LHCN-M2 (cell line): ENCODE results near the gene SNAPC2. TPM values are rescaled to one million over a fixed set of nuclear protein-coding genes. Genes with fewer than 3 reads are reported as not detected.

Experiments used
- DNase-seq: peaks from one replicate; pipeline ENCODE4 v3.0.0-alpha.2; 2012; ENCODE audit warnings: low read depth
- total RNA-seq: library from RNA; depleted of rRNA; stranded (reverse); fragments of >200 nt; gene quantifications from 2 replicates; pipeline ENCODE4 v1.2.3, GENCODE V29; 2014; rRNA removed

The SNAPC2 gene
- total RNA-seq, 1 experiment from 2014 or later: 25.5 TPM

- DNase-seq: no peak
Observed at GRCh38 chr19:7965921-7966665, 46.0 kb downstream of the SNAPC2 start.

DNA sequence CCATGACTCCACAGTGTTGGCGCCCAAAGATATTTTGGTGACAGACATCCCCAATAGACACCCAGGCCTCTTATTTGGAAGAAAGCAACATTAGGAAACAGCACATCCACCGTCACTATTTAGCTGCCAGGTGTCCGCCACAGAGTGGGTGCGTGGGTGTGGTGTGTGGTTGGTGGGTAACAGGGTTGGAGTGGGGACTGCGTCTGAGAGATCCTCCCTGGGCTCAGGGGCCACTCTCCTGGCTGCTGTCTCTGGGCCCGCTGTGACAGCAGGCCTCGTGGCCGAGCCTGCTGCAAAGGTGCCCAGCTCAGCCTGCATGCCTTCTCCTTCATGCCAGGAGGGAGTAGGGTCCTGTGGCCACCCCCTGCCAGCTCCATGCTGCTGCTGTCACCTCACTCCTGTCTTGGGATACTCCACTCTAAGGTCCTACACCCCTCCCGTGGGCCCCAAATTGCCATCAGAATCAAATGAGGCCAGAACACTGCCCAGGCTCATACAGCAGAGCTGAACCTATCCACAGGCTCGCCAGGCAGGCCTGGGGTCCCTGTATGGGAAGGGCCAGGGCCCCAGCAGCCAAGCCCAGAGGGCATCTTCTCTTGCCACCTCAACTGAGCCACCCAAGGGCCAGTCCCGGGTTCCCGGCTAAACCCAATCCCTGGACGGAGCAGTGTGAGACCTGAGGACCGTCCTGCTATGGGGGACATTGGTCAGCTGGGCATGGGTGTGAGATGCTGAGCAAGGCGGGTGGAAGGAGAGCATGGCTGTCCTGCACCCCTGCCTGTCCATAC is 48.1 kb downstream of the SNAPC2 start:
- no peak for DNase-seq

- no peak for DNase-seq
Observed at GRCh38 chr19:7968796-7969554, 48.8 kb downstream of the SNAPC2 start.

DNA sequence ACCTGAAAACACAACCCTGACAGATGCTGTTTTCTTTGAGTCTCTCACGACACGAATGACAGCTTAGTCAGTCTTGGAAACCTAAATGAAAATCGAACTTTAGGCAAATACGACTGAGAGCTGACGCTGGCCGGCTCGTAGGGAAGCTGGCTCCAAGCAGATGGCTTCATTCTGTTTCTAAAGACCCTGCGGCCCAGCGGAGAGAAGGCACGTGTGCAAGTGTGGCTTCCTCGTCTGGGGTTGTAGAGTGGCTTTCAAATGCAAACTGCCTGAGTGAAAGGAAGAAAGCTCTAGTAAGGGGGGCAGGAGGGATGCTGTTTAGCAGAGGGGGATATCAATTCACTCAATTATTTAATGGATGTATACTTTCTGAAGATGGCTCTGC is 49.4 kb downstream of the SNAPC2 start:
- no peak for DNase-seq

DNA sequence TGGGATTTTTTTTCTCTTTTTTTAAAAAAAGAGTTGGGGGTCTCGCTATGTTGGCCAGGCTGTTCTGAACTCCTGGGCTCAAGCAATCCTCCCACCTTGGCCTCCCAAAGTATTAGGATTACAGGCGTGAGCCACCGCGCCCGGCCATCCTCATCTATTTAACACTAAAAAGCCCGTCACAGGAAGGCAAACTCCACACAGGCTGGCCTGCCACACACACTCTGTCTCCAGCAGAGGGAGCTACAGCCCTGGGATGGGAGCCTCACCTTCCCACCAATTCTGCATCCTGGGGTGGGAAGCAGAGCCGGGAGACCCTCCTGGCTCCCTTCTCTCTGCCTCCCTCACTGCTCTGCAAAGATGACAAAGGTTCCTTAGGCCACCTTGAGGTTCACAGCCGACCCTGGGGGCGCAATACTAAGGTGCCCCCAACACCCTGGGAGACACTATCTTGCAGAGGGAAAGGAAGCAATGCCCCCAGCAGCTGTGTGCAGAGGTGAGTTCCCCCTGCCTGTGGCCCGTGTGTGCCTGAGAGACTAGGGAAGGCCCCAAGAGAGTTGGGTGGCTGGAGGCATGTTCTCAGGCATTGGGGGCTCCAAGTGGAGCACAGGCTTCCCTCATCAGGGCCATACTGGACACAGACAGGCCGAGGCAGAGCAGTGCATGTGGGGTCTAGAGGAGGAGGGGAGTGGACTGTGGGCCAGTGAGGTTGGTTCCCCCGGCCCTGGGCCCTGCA is 50.7 kb downstream of the SNAPC2 start:
- DNase-seq: peak; percentile 29

- DNase-seq: no peak
Observed at GRCh38 chr19:7971553-7972520, 51.7 kb downstream of the SNAPC2 start.

Other genes with a start within 250 kb of the SNAPC2 start
- gene MCEMP1, start 243.2 kb upstream of the SNAPC2 start, total RNA-seq: not detected in 2 replicates
- gene TRAPPC5, start 239.5 kb upstream of the SNAPC2 start, total RNA-seq: 96.8 and 101 TPM in 2 replicates
- gene FCER2, start 218.2 kb upstream of the SNAPC2 start, total RNA-seq: not detected in 2 replicates
- gene CLEC4G, start 188.2 kb upstream of the SNAPC2 start, total RNA-seq: not detected in 2 replicates
- gene CD209, start 172.8 kb upstream of the SNAPC2 start, total RNA-seq: not detected in 2 replicates
- not detected in 2 replicates for gene CLEC4M, start 157.1 kb upstream of the SNAPC2 start, total RNA-seq
- gene EVI5L, start 90.1 kb upstream of the SNAPC2 start, total RNA-seq: 19.5 and 21.5 TPM in 2 replicates
- not detected in 2 replicates for gene PRR36, start 45.9 kb upstream of the SNAPC2 start, total RNA-seq
- 1.6 and 1.9 TPM in 2 replicates for gene LRRC8E, start 31.8 kb upstream of the SNAPC2 start, total RNA-seq
- 9.8 and 13.0 TPM in 2 replicates for gene MAP2K7, start 16.5 kb upstream of the SNAPC2 start, total RNA-seq
- gene TGFBR3L, start 5.5 kb upstream of the SNAPC2 start, total RNA-seq: 1.9 and 3.5 TPM in 2 replicates
- 1.6 and 3.2 TPM in 2 replicates for gene CTXN1, start 5.8 kb downstream of the SNAPC2 start, total RNA-seq
- gene TIMM44, start 23.3 kb downstream of the SNAPC2 start, total RNA-seq: 49.0 and 50.5 TPM in 2 replicates
- 44.4 and 62.4 TPM in 2 replicates for gene ELAVL1, start 85.3 kb downstream of the SNAPC2 start, total RNA-seq
- gene CCL25, start 132.4 kb downstream of the SNAPC2 start, total RNA-seq: not detected in 2 replicates
- gene FBN3, start 229.3 kb downstream of the SNAPC2 start, total RNA-seq: not detected in 2 replicates